Adrenal gland (tissue), 12 donors: Measurements from ENCODE around the gene SFTPB. TPM values are rescaled to one million over a fixed set of nuclear protein-coding genes. Genes with fewer than 3 reads are reported as not detected.

ENCODE experiments used
- DNase-seq, 7 donors: peaks; one replicate each; pipeline ENCODE4 v3.0.0-alpha.2; 2019 to 2020
- H3K27ac ChIP-seq, 5 donors: fragments of 200-600 bp; sonication (generic) in 4 of 5; 1 replicate in 3 of 5; 2 replicates in 2 of 5; pipeline versions ENCODE4 v1.5.1 to v1.8.0; 2016 to 2020; ENCODE audit warnings: mild to moderate bottlenecking in 1 of 5
- H3K27me3 ChIP-seq: fragments of 200-600 bp; 2 replicates; pipeline ENCODE4 v1.8.0; 2021
- H3K36me3 ChIP-seq, 2 donors: fragments of 200-600 bp; replicated peaks in 1 of 2; 1 replicate in 1 of 2; 2 replicates in 1 of 2; pipeline versions ENCODE4 v1.5.1 to v1.8.0; 2018 to 2022
- H3K4me1 ChIP-seq, 2 donors: fragments of 200-600 bp; replicated peaks in 1 of 2; 1 replicate in 1 of 2; 2 replicates in 1 of 2; pipeline versions ENCODE4 v1.5.1 to v1.8.0; 2018 to 2021
- H3K4me3 ChIP-seq, 4 donors: fragments of 200-600 bp; sonication (generic) in 3 of 4; one replicate each; pipeline ENCODE4 v1.5.1; 2016 to 2018
- H3K9me3 ChIP-seq, 3 donors: fragments of 200-600 bp; sonication (generic) in 1 of 3; replicated peaks in 1 of 3; 1 replicate in 2 of 3; 2 replicates in 1 of 3; pipeline versions ENCODE4 v1.5.1 to v1.8.0; 2016 to 2021
- CTCF ChIP-seq, 6 experiments: fragments of 450-650 bp in 4 of 6; fragments of 200-600 bp in 2 of 6; sonication (generic) in 1 of 6; IDR thresholded peaks; 1 replicate in 5 of 6; 2 replicates in 1 of 6; pipeline versions ENCODE4 v1.5.1 to v1.8.0; 2016 to 2021; ENCODE audit warnings: antibody characterized with exemption in 6 of 6, mild to moderate bottlenecking in 2 of 6, moderate library complexity in 1 of 6
- POLR2A ChIP-seq, 2 donors: fragments of 450-650 bp; IDR thresholded peaks; one replicate each; pipeline ENCODE4 v1.6.1; 2017; ENCODE audit warnings: antibody characterized with exemption in 2 of 2, mild to moderate bottlenecking in 2 of 2, moderate library complexity in 1 of 2
- WGBS, 4 donors: extraction: QIAGEN DNeasy Blood & Tissue Kit in 2 of 4; methylation state at CpG; one replicate each; pipeline versions ENCODE4 v1.1.5 to v1.1.7; 2013 to 2017; 5-methylcytosine and 5-hydroxymethylcytosine counted together
- intact Hi-C, 2 donors: fragments of 100-400 bp; cut with DNase I; formaldehyde crosslinking; loops; one replicate each; pipeline versions ENCODE4 v1.14.1 to v1.15.0; 2022 to 2023
- polyA plus RNA-seq, 3 donors: library from polyadenylated mRNA; stranded (reverse); fragments of 200-250 nt in 2 of 3; fragments of 350-450 nt in 1 of 3; fragmentation: Illumina TruSeq in 1 of 3; extraction: RNeasy Lipid Tissue Mini Kit (QIAGEN cat#74804) in 1 of 3; gene quantifications; one replicate each; pipeline ENCODE4 v1.2.3, GENCODE V29; 2013 to 2014
- total RNA-seq, 9 donors: library from RNA; depleted of rRNA in 4 of 9; stranded (reverse); fragments of >200 nt in 4 of 9; fragments of 120-200 nt in 1 of 9; fragmentation: NEBNext Ultra II Directional in 1 of 9; extraction: Animal tissue kit (Norgen Biotek cat#: 25700) in 1 of 9; gene quantifications; one replicate each; pipeline versions ENCODE4 v1.1.0 to v1.2.4, GENCODE V29; 2013 to 2023
- donor health status: healthy with polysubstance abuse.
- donor health status: Bipolar disorder and iron deficiency.
- donor health status: DM: yes; HTN: yes; CAD: no.
- donor health status: DM: no; HTN: no; CAD: no.
- donor health status: DM: no; HTN: no; CAD: no.
- donor health status: DM: yes; HTN: yes; CAD: no.

Gene SFTPB
- total and polyA plus RNA-seq, 12 donors, result 0.04 to 21.3 (median 1.4) TPM; not detected in 5

GRCh38 chr2:85631316-85631715 is 36.7 kb downstream of the SFTPB start:
- peaks cover 0 to 91% of the 10 kb centered on the region in 2 donors for H3K36me3 ChIP-seq
- DNase-seq, result no peak

DNA sequence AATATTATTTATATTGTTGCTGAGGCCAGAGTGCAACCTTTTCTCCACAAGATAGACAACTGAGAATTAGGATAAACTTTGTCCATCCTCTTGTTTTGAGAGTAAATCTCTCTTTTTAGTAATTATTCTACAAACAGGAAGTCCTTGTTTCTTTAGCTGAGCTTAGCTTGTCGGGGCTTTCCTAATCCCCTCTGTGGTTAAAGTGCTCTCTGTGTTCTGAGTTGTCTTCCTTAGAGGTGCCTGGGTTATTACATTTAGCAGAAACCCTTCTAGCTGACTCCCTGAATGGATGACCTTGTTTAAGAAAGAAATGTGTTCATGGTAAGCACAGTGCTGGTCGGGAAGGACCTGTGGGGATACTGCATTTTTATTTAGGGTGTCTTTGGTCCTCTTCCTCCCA is 39.3 kb downstream of the SFTPB start:
- H3K4me1 ChIP-seq, result no peaks in the 10 kb centered on the region
- TF ChIP-seq CTCF (IDR thresholded peaks at IDR 0.05), result no peak
- no peak for TF ChIP-seq POLR2A (IDR thresholded peaks at IDR 0.05)
- no peaks in the 10 kb centered on the region for H3K27me3 ChIP-seq
- H3K36me3 ChIP-seq, result peaks cover 0 to 97% of the 10 kb centered on the region in 2 donors
- H3K4me3 ChIP-seq, result no peak overlapping the region
- no peak overlapping the region for H3K27ac ChIP-seq
- DNase-seq, result no peak
- intact Hi-C loops, result no loop called here
- WGBS, 4 donors, result 62 to 84% (median 73%) methylated on average over 2 of the region's 2 CpGs
- H3K9me3 ChIP-seq, result no peaks in the 10 kb centered on the region

More at GRCh38 chr2:85631316-85631715, 36.7 kb downstream of the SFTPB start:
- Histone ChIP-seq H3K4me3 (no peak overlapping the region), H3K9me3 (no peaks in the 10 kb centered on the region), H3K27me3 (no peaks in the 10 kb centered on the region), H3K27ac (no peak overlapping the region), H3K4me1 (peaks cover 0 to 8% of the 10 kb centered on the region in 2 donors)
- intact Hi-C loops, result loop anchor here in 1 of 2 donors (10.0 kb wide), 1 partner anchor 183 kb away; no protein-coding TSS in a partner anchor
- no peak for TF ChIP-seq POLR2A (IDR thresholded peaks at IDR 0.05)
- TF ChIP-seq CTCF (IDR thresholded peaks at IDR 0.05), result no peak
- 89 to 96% (median 93%) methylated on average over 3 of the region's 3 CpGs for WGBS, 4 donors

GRCh38 chr2:85623991-85624390 is 44.0 kb downstream of the SFTPB start:
- intact Hi-C loops, result no loop called here
- Histone ChIP-seq H3K4me1 (no peaks in the 10 kb centered on the region), H3K27me3 (no peaks in the 10 kb centered on the region), H3K27ac (no peak overlapping the region), H3K9me3 (no peaks in the 10 kb centered on the region), H3K4me3 (no peak overlapping the region), H3K36me3 (peaks cover 0 to 81% of the 10 kb centered on the region in 2 donors)
- 90 to 97% (median 94%) methylated on average over 5 of the region's 5 CpGs for WGBS, 4 donors
- TF ChIP-seq POLR2A (IDR thresholded peaks at IDR 0.05), result no peak
- TF ChIP-seq CTCF (IDR thresholded peaks at IDR 0.05), result no peak
- no peak for DNase-seq

DNA sequence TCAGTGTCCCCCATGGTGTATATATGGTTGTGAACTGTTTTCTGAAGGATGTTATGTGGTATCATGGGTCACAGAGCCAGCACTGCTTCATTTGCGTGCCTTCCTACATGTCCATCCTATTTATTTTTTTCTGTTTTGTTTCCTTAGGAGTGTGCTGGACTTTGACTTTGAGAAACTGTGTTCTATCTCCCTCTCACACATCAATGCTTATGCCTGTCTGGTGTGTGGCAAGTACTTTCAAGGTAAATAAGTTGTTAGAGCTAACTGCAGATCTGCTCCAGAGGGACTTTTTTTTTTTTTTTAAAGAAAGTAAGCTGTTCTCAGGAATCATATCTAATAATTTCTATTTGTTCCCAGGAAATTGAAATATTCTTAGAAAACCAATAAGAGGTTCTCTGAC is 46.7 kb downstream of the SFTPB start:
- H3K9me3 ChIP-seq, result no peaks in the 10 kb centered on the region
- intact Hi-C loops, result no loop called here
- no peaks in the 10 kb centered on the region for H3K27me3 ChIP-seq
- peaks cover 0 to 55% of the 10 kb centered on the region in 2 donors for H3K36me3 ChIP-seq
- no peak for DNase-seq
- TF ChIP-seq CTCF (IDR thresholded peaks at IDR 0.05) (no peak), POLR2A (IDR thresholded peaks at IDR 0.05) (no peak)
- WGBS, 4 donors, result 89 to 100% (median 98%) methylated on average over 1 of the region's 1 CpG
- no peak overlapping the region for H3K4me3 ChIP-seq
- peaks cover 9 to 15% of the 10 kb centered on the region in 2 donors for H3K4me1 ChIP-seq
- H3K27ac ChIP-seq, result no peak overlapping the region
